ENCODE results near the gene ARID1A. TPM values are rescaled to one million over a fixed set of nuclear protein-coding genes. Genes with fewer than 3 reads are reported as not detected.

Gene ARID1A
- total RNA-seq, 2 donors from 2014 or later = 32.7 to 48.8 TPM

GRCh38 chr1:26684763-26685508, 10.9 kb upstream of the ARID1A start:
- no peak for DNase-seq (ENCODE audit: low spot score)
- Histone ChIP-seq H3K27ac (no peak overlapping the region), H3K9me3 (no peaks in the 10 kb centered on the region), H3K36me3 (no peaks in the 10 kb centered on the region), H3K27me3 (no peaks in the 10 kb centered on the region), H3K4me1 (no peaks in the 10 kb centered on the region), H3K4me3 (no peak overlapping the region)
- no peak for TF ChIP-seq CTCF (IDR thresholded peaks at IDR 0.05)

GRCh38 chr1:26686795-26687194, 9.0 kb upstream of the ARID1A start:
- TF ChIP-seq CTCF (IDR thresholded peaks at IDR 0.05) = no peak

GRCh38 chr1:26689504-26689903, 6.3 kb upstream of the ARID1A start:
- TF ChIP-seq CTCF (IDR thresholded peaks at IDR 0.05) = no peak
- Histone ChIP-seq H3K36me3 (no peaks in the 10 kb centered on the region), H3K27me3 (no peaks in the 10 kb centered on the region)

More at GRCh38 chr1:26686795-26687194, 9.0 kb upstream of the ARID1A start:
- H3K4me1 ChIP-seq = peaks cover 0 to 11% of the 10 kb centered on the region in 2 donors
- no peak overlapping the region for H3K4me3 ChIP-seq
- no peaks in the 10 kb centered on the region for H3K9me3 ChIP-seq
- H3K27me3 ChIP-seq = no peaks in the 10 kb centered on the region
- no peak overlapping the region for H3K27ac ChIP-seq
- no peak for DNase-seq (ENCODE audit: low spot score)
- H3K36me3 ChIP-seq = no peaks in the 10 kb centered on the region

GRCh38 chr1:26690157-26690556, 5.7 kb upstream of the ARID1A start:
- no peak overlapping the region for H3K27ac ChIP-seq

More at GRCh38 chr1:26689504-26689903, 6.3 kb upstream of the ARID1A start:
- H3K27ac ChIP-seq = no peak overlapping the region
- peaks cover 5 to 27% of the 10 kb centered on the region in 2 donors for H3K4me1 ChIP-seq
- H3K9me3 ChIP-seq = no peaks in the 10 kb centered on the region
- no peak for DNase-seq (ENCODE audit: low spot score)
- H3K4me3 ChIP-seq = no peak overlapping the region

GRCh38 chr1:26690576-26691031, 5.2 kb upstream of the ARID1A start:
- Histone ChIP-seq H3K27ac (no peak overlapping the region), H3K36me3 (no peaks in the 10 kb centered on the region), H3K4me3 (no peak overlapping the region), H3K27me3 (no peaks in the 10 kb centered on the region), H3K4me1 (peaks cover 8 to 34% of the 10 kb centered on the region in 2 donors), H3K9me3 (no peaks in the 10 kb centered on the region)
- no peak for TF ChIP-seq CTCF (IDR thresholded peaks at IDR 0.05)
- no peak for DNase-seq (ENCODE audit: low spot score)

More at GRCh38 chr1:26690157-26690556, 5.7 kb upstream of the ARID1A start:
- no peak for DNase-seq (ENCODE audit: low spot score)
- Histone ChIP-seq H3K4me3 (no peak overlapping the region), H3K36me3 (no peaks in the 10 kb centered on the region), H3K9me3 (no peaks in the 10 kb centered on the region), H3K4me1 (peaks cover 5 to 34% of the 10 kb centered on the region in 2 donors), H3K27me3 (no peaks in the 10 kb centered on the region)
- TF ChIP-seq CTCF (IDR thresholded peaks at IDR 0.05) = no peak

All from right atrium auricular region (tissue), 2 donors.